GM23338 (cell line): ENCODE results near the gene CHRM4. TPM values are rescaled to one million over a fixed set of nuclear protein-coding genes. Genes with fewer than 3 reads are reported as not detected.
A peak's percentile ranks its signal among the peaks of the same experiment; 100 is the strongest.

Source experiments
- ATAC-seq: fragments of 200-7000 bp; cut with Tn5 transposase; 3 replicates; pipeline ENCODE4 v1.9.1; 2020
- DNase-seq: peaks from one replicate; pipeline ENCODE4 v3.0.0-alpha.2; 2015; ENCODE audit warnings: low spot score
- H2AFZ ChIP-seq: fragments of 200-600 bp; sonication (generic); 2 replicates; pipeline ENCODE4 v1.8.0; 2016; ENCODE audit warnings: antibody characterized with exemption, mild to moderate bottlenecking, moderate library complexity
- H3F3A ChIP-seq: fragments of 200-600 bp; sonication (generic); replicated peaks from 2 replicates; pipeline ENCODE4 v1.8.0; 2017; ENCODE audit warnings: antibody characterized with exemption, mixed run types, low read depth
- H3K27ac ChIP-seq: fragments of 200-600 bp; sonication (generic); 2 replicates; pipeline ENCODE4 v1.6.1; 2016; ENCODE audit warnings: low read depth
- H3K27me3 ChIP-seq: fragments of 200-600 bp; sonication (generic); 2 replicates; pipeline ENCODE4 v1.8.0; 2016; ENCODE audit warnings: mild to moderate bottlenecking, mixed run types, moderate library complexity; ENCODE audit not compliant: insufficient read depth
- H3K36me3 ChIP-seq: fragments of 200-600 bp; sonication (generic); 2 replicates; pipeline ENCODE4 v1.8.0; 2016; ENCODE audit warnings: mild to moderate bottlenecking; ENCODE audit not compliant: insufficient read depth
- H3K4me1 ChIP-seq: fragments of 200-600 bp; sonication (generic); 2 replicates; pipeline ENCODE4 v1.8.0; 2016; ENCODE audit warnings: mild to moderate bottlenecking, moderate library complexity; ENCODE audit not compliant: insufficient read depth
- H3K4me2 ChIP-seq: fragments of 200-600 bp; sonication (generic); 2 replicates; pipeline ENCODE4 v1.7.1; 2017; ENCODE audit warnings: mixed run types
- H3K4me3 ChIP-seq: fragments of 200-600 bp; sonication (generic); 2 replicates; pipeline ENCODE4 v1.6.1; 2016; ENCODE audit warnings: mixed run types
- H3K79me2 ChIP-seq: fragments of 200-600 bp; sonication (generic); replicated peaks from 2 replicates; pipeline ENCODE4 v1.8.0; 2017; ENCODE audit warnings: mild to moderate bottlenecking; ENCODE audit not compliant: insufficient read depth
- H3K9me2 ChIP-seq: fragments of 200-600 bp; sonication (generic); 2 replicates; pipeline ENCODE4 v1.8.0; 2017; ENCODE audit not compliant: insufficient read depth
- H4K20me1 ChIP-seq: fragments of 200-600 bp; sonication (generic); replicated peaks from 2 replicates; pipeline ENCODE4 v1.8.0; 2017; ENCODE audit warnings: mild to moderate bottlenecking; ENCODE audit not compliant: insufficient read depth
- H3K27ac Mint-ChIP-seq: 2 replicates; pipeline ENCODE4 v1.8.0; 2020; ENCODE audit warnings: inconsistent platforms, mild to moderate bottlenecking, moderate library complexity, mixed read lengths
- H3K27me3 Mint-ChIP-seq: 3 replicates; pipeline ENCODE4 v1.8.0; 2022; ENCODE audit warnings: low read depth, mild to moderate bottlenecking, moderate library complexity, mixed read lengths, inconsistent platforms; ENCODE audit not compliant: insufficient read depth, poor library complexity
- H3K36me3 Mint-ChIP-seq: 3 replicates; pipeline ENCODE4 v1.8.0; 2021; ENCODE audit warnings: low read depth, mild to moderate bottlenecking, inconsistent platforms, moderate library complexity, mixed read lengths
- H3K4me1 Mint-ChIP-seq: 3 replicates; pipeline ENCODE4 v1.8.0; 2020; ENCODE audit warnings: mild to moderate bottlenecking, inconsistent platforms, mixed read lengths
- H3K4me3 Mint-ChIP-seq: 3 replicates; pipeline ENCODE4 v1.8.0; 2021; ENCODE audit warnings: moderate library complexity, mild to moderate bottlenecking, inconsistent platforms, mixed read lengths
- H3K9me3 Mint-ChIP-seq: 3 replicates; pipeline ENCODE4 v1.8.0; 2020; ENCODE audit warnings: moderate library complexity, mild to moderate bottlenecking, inconsistent platforms, mixed read lengths
- CREB1 ChIP-seq: fragments of 250-450 bp; sonication (Bioruptor Pico); IDR thresholded peaks from 2 replicates; pipeline ENCODE4 v1.5.0; 2020; ENCODE audit warnings: low read depth, mild to moderate bottlenecking, moderate library complexity
- EZH2 ChIP-seq: fragments of 200-600 bp; sonication (generic); IDR thresholded peaks from one replicate; pipeline ENCODE4 v1.8.0; 2017; ENCODE audit warnings: antibody characterized with exemption, mild to moderate bottlenecking, low read depth; ENCODE audit not compliant: unreplicated experiment
- EZH2phosphoT487 ChIP-seq: fragments of 200-600 bp; sonication (generic); IDR thresholded peaks from one replicate; pipeline ENCODE4 v1.8.1; 2018; ENCODE audit warnings: antibody characterized with exemption; ENCODE audit not compliant: unreplicated experiment
- JUNB ChIP-seq: IDR thresholded peaks from one replicate; pipeline ENCODE4 v1.6.1; 2016; ENCODE audit warnings: antibody characterized with exemption; ENCODE audit not compliant: unreplicated experiment
- POLR2AphosphoS5 ChIP-seq: IDR thresholded peaks from 2 replicates; pipeline ENCODE4 v1.6.1; 2016; ENCODE audit warnings: antibody characterized with exemption, low read depth
- REST ChIP-seq: IDR thresholded peaks from one replicate; pipeline ENCODE4 v1.6.1; 2018; ENCODE audit warnings: antibody characterized with exemption; ENCODE audit not compliant: unreplicated experiment
- ZNF114 ChIP-seq: fragments of 250-450 bp; sonication (Bioruptor Pico); IDR thresholded peaks from 2 replicates; pipeline ENCODE4 v1.5.0; 2020; ENCODE audit warnings: mild to moderate bottlenecking, moderate library complexity
- ZNF331 ChIP-seq: fragments of 250-450 bp; sonication (Bioruptor Pico); IDR thresholded peaks from 2 replicates; pipeline ENCODE4 v1.5.0; 2020; ENCODE audit warnings: low read depth, mild to moderate bottlenecking, moderate library complexity
- polyA plus RNA-seq: library from polyadenylated mRNA; unstranded; fragments of >200 nt; fragmentation: Nextera tagmentation; extraction: Ambion mirVana; gene quantifications from 2 replicates; pipeline ENCODE4 v1.2.1, GENCODE V29; 2016
- total RNA-seq: library from RNA; depleted of rRNA; stranded (reverse); fragments of >200 nt; shearing (Covaris generic); gene quantifications from 2 replicates; pipeline ENCODE4 v1.2.3, GENCODE V29; 2014
- TF ChIP-seq, protein P1 (sequence below): fragments of 250-450 bp; sonication (Bioruptor Pico); IDR thresholded peaks from 2 replicates; pipeline ENCODE4 v1.5.0; 2020; ENCODE audit warnings: mild to moderate bottlenecking, moderate library complexity
- TF ChIP-seq, protein P2 (sequence below), 2 experiments: fragments of 200-600 bp in 1 of 2; sonication (generic) in 1 of 2; conservative IDR thresholded peaks; 2 replicates each; pipeline versions ENCODE4 v1.5.1 to v1.6.1; 2016 to 2017; ENCODE audit warnings: antibody characterized with exemption in 2 of 2, low read depth in 2 of 2, mild to moderate bottlenecking in 2 of 2, moderate library complexity in 1 of 2

Gene CHRM4
- total and polyA plus RNA-seq, 2 experiments from 2014 or later, result 0.97 TPM; not detected in 1

DNA sequence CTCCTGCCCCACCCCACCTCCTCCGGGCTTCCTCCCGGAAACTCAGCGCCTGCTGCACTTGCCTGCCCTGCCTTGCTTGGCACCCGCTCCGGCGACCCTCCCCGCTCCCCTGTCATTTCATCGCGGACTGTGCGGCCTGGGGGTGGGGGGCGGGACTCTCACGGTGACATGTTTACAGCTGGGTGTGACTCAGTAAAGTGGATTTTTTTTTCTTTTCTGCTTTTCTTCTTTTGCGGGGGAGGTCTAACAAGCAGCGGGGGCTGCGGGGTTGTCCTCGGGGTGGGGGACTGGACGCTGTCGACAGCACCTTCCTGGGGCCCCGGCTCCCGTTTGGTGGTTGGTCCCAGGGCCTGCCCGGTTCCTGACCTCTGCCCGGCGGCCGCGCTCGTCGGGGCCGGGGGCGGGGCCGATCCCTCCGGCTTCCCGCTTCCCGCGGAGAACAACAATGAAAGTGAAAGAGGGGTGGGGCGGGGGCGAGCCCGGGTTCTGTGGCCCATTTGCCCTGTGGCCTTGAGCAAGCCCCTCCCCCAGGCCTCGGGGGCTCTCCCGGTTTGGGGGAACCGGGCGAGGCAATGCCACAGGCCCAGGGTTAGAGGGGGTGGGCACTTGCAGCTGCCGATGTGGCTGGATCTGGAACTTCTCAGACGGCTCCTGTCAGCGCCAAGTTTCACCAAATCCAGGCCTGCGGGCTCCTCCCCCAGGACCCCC is 11.1 kb downstream of the CHRM4 start:
- DNase-seq (peak; percentile 90), ATAC-seq (peak; percentile 23)
- peak overlapping the region; percentile 94 for H3K27ac ChIP-seq
- H3K4me1 ChIP-seq, result peaks cover 19% of the 10 kb centered on the region
- peaks cover 29% of the 10 kb centered on the region for H3K36me3 Mint-ChIP-seq
- H3K27me3 ChIP-seq, result no peaks in the 10 kb centered on the region
- no peak for TF ChIP-seq ZNF331 (CRISPR knock-in tag)
- TF ChIP-seq, protein P1, sequence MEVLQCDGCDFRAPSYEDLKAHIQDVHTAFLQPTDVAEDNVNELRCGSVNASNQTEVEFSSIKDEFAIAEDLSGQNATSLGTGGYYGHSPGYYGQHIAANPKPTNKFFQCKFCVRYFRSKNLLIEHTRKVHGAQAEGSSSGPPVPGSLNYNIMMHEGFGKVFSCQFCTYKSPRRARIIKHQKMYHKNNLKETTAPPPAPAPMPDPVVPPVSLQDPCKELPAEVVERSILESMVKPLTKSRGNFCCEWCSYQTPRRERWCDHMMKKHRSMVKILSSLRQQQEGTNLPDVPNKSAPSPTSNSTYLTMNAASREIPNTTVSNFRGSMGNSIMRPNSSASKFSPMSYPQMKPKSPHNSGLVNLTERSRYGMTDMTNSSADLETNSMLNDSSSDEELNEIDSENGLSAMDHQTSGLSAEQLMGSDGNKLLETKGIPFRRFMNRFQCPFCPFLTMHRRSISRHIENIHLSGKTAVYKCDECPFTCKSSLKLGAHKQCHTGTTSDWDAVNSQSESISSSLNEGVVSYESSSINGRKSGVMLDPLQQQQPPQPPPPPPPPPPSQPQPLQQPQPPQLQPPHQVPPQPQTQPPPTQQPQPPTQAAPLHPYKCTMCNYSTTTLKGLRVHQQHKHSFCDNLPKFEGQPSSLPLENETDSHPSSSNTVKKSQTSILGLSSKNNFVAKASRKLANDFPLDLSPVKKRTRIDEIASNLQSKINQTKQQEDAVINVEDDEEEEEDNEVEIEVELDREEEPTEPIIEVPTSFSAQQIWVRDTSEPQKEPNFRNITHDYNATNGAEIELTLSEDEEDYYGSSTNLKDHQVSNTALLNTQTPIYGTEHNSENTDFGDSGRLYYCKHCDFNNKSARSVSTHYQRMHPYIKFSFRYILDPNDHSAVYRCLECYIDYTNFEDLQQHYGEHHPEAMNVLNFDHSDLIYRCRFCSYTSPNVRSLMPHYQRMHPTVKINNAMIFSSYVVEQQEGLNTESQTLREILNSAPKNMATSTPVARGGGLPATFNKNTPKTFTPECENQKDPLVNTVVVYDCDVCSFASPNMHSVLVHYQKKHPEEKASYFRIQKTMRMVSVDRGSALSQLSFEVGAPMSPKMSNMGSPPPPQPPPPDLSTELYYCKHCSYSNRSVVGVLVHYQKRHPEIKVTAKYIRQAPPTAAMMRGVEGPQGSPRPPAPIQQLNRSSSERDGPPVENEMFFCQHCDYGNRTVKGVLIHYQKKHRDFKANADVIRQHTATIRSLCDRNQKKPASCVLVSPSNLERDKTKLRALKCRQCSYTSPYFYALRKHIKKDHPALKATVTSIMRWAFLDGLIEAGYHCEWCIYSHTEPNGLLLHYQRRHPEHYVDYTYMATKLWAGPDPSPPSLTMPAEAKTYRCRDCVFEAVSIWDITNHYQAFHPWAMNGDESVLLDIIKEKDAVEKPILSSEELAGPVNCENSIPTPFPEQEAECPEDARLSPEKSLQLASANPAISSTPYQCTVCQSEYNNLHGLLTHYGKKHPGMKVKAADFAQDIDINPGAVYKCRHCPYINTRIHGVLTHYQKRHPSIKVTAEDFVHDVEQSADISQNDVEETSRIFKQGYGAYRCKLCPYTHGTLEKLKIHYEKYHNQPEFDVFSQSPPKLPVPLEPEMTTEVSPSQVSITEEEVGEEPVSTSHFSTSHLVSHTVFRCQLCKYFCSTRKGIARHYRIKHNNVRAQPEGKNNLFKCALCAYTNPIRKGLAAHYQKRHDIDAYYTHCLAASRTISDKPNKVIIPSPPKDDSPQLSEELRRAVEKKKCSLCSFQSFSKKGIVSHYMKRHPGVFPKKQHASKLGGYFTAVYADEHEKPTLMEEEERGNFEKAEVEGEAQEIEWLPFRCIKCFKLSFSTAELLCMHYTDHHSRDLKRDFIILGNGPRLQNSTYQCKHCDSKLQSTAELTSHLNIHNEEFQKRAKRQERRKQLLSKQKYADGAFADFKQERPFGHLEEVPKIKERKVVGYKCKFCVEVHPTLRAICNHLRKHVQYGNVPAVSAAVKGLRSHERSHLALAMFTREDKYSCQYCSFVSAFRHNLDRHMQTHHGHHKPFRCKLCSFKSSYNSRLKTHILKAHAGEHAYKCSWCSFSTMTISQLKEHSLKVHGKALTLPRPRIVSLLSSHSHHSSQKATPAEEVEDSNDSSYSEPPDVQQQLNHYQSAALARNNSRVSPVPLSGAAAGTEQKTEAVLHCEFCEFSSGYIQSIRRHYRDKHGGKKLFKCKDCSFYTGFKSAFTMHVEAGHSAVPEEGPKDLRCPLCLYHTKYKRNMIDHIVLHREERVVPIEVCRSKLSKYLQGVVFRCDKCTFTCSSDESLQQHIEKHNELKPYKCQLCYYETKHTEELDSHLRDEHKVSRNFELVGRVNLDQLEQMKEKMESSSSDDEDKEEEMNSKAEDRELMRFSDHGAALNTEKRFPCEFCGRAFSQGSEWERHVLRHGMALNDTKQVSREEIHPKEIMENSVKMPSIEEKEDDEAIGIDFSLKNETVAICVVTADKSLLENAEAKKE (CRISPR knock-in tag), result no peak
- TF ChIP-seq EZH2, result no peak
- TF ChIP-seq REST, result no peak
- no peak for TF ChIP-seq ZNF114 (CRISPR knock-in tag)
- TF ChIP-seq POLR2AphosphoS5, result no peak
- no peak for TF ChIP-seq EZH2phosphoT487
- TF ChIP-seq, protein P2, sequence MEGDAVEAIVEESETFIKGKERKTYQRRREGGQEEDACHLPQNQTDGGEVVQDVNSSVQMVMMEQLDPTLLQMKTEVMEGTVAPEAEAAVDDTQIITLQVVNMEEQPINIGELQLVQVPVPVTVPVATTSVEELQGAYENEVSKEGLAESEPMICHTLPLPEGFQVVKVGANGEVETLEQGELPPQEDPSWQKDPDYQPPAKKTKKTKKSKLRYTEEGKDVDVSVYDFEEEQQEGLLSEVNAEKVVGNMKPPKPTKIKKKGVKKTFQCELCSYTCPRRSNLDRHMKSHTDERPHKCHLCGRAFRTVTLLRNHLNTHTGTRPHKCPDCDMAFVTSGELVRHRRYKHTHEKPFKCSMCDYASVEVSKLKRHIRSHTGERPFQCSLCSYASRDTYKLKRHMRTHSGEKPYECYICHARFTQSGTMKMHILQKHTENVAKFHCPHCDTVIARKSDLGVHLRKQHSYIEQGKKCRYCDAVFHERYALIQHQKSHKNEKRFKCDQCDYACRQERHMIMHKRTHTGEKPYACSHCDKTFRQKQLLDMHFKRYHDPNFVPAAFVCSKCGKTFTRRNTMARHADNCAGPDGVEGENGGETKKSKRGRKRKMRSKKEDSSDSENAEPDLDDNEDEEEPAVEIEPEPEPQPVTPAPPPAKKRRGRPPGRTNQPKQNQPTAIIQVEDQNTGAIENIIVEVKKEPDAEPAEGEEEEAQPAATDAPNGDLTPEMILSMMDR (conservative IDR thresholded peaks at IDR 0.05; ENCODE audit: low read depth in 2 of 2), result no peak
- no peak for TF ChIP-seq CREB1 (CRISPR knock-in tag)
- TF ChIP-seq JUNB, result no peak
- no peaks in the 10 kb centered on the region for H3K9me2 ChIP-seq
- H2AFZ ChIP-seq, result no peak overlapping the region
- no peaks in the 10 kb centered on the region; the same call in 1 of the 2 replicates for H4K20me1 ChIP-seq
- H3K9me3 Mint-ChIP-seq, result no peaks in the 10 kb centered on the region
- peak overlapping the region; percentile 79 for H3K4me3 Mint-ChIP-seq
- no peaks in the 10 kb centered on the region; the same call in 1 of the 2 replicates for H3K36me3 ChIP-seq
- peak overlapping the region; percentile 62 for H3K27ac Mint-ChIP-seq
- H3F3A ChIP-seq, result peaks cover 35% of the 10 kb centered on the region
- H3K4me3 ChIP-seq, result peak overlapping the region; percentile 92
- H3K79me2 ChIP-seq, result no peaks in the 10 kb centered on the region
- peaks cover 25% of the 10 kb centered on the region for H3K4me1 Mint-ChIP-seq
- H3K4me2 ChIP-seq, result peak overlapping the region; percentile 95
- peaks cover 15% of the 10 kb centered on the region for H3K27me3 Mint-ChIP-seq
